Hematopoietic multipotent progenitor cell treated with erythropoietin and hydrocortisone succinate and interleukin-3 and kit ligand, for 4 days (in vitro differentiated cells): Measurements from ENCODE around the gene EFNB3.

Source experiments
- DNase-seq: peaks from one replicate; pipeline ENCODE4 v3.0.0-alpha.2; 2015

EFNB3 gene, protein sequence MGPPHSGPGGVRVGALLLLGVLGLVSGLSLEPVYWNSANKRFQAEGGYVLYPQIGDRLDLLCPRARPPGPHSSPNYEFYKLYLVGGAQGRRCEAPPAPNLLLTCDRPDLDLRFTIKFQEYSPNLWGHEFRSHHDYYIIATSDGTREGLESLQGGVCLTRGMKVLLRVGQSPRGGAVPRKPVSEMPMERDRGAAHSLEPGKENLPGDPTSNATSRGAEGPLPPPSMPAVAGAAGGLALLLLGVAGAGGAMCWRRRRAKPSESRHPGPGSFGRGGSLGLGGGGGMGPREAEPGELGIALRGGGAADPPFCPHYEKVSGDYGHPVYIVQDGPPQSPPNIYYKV

GRCh38 chr17:7704601-7705268 lies at the start of gene EFNB3:
EFNB3 (plus strand) TSS chr17:7705202; CDS start chr17:7705599, 397 bp downstream.
- DNase-seq = no peak

- no peak for DNase-seq
Observed at GRCh38 chr17:7655541-7655840, 49.5 kb upstream of the EFNB3 start.

- DNase-seq = no peak
Observed at GRCh38 chr17:7656958-7657609, 47.9 kb upstream of the EFNB3 start.

- DNase-seq = no peak
Observed at GRCh38 chr17:7667656-7668406, 37.2 kb upstream of the EFNB3 start.

- DNase-seq = no peak
Observed at GRCh38 chr17:7668482-7668881, 36.5 kb upstream of the EFNB3 start.

DNA sequence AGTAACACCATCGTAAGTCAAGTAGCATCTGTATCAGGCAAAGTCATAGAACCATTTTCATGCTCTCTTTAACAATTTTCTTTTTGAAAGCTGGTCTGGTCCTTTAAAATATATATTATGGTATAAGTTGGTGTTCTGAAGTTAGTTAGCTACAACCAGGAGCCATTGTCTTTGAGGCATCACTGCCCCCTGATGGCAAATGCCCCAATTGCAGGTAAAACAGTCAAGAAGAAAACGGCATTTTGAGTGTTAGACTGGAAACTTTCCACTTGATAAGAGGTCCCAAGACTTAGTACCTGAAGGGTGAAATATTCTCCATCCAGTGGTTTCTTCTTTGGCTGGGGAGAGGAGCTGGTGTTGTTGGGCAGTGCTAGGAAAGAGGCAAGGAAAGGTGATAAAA lies 31.8 kb upstream of the EFNB3 start:
- peak; percentile 64 for DNase-seq

- DNase-seq = no peak
Observed at GRCh38 chr17:7674934-7675333, 30.1 kb upstream of the EFNB3 start.

- DNase-seq = no peak
Observed at GRCh38 chr17:7676533-7676932, 28.5 kb upstream of the EFNB3 start.

- no peak for DNase-seq
Observed at GRCh38 chr17:7677388-7678067, 27.5 kb upstream of the EFNB3 start.

DNA sequence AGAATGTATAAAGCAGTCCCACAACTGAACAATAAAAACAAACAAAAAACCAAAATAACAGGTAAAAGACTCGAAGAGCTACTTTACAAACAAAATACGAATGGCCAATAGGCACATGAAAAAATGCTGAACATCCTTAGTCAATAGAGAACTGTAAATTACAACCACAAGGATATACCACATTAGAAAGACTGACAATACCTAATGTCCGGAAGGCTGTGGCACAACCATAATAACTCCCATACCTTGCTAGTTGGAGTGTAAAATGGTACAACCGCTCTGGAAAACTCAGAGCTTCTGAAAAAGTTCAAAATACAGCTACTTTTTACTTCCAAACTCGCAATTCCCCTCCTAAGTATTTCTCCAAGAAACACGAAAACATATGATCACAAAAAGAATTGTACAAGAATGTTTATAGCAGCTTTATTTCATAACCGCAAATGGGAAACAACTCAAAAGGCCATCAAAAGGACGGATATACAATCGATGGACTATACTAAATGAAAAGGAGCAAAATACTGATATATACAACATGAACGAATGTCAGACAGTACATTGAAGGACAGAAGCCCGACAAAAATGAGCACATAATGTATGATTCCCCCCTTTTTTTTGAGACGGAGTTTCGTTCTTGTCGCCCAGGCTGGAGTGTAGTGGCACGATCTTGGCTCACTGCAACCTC lies 20.0 kb upstream of the EFNB3 start:
- no peak for DNase-seq

DNA sequence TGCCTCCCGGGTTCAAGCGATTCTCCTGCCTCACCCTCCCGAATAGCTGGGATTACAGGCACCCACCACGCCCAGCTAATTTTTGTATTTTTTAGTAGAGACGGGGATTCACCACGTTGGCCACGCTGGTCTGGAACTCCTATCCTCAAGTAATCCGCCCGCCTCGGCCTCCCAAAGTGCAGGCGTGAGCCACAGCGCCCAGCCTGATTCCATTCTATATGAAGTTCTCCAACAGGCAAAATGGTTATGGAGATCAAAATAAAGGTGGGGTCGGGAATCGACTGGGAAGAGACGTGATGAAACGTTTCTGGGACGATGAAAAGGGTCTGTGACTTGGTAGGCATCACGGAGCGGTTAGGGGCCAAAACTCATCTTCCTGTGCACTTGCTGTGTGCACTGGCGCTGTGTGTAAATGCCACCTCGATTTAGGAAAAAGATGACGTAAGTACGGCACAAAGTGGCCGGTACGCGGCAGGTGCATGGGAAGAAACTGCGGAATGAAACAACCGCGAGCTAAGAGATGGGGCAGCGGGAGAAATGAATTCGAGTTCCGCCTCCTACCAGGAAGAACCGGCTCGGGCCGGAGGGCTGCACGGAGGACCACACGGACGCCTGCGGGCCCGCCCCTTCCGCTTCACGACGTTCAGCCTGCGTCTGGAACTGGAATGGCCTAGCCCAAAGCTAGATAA lies 19.3 kb upstream of the EFNB3 start:
- peak; percentile 97 for DNase-seq

DNA sequence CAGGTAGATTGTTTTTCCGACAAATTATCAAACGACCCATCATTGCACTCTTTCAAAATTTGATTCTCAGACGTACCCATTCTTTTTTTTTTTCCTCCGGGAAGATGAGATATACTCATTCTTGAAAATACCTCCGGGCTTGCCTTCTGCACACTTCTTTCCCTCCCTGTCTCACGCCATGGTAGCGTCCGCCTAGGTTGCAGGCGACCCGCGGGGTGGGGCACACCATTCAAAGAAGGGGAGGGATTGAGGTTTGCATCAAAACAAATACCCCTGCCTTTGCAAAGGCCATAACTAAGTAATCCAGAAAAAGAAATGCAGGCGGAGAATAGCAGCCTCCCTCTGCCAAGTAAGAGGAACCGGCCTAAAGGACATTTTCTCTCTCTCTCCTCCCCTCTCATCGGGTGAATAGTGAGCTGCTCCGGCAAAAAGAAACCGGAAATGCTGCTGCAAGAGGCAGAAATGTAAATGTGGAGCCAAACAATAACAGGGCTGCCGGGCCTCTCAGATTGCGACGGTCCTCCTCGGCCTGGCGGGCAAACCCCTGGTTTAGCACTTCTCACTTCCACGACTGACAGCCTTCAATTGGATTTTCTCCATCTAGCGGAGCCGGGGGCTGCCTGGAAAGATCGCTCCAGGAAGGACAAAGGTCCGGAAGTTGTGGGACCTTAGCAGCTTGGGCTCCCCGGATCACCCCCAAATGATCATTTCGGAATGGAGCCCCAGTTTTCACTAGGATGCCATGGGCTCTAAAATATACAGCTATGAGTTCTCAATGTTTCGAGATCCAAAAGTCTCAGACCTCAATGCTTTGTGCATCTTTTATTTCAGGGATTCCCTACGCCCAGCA lies 18.6 kb upstream of the EFNB3 start:
- DNase-seq = peak; percentile 94

DNA sequence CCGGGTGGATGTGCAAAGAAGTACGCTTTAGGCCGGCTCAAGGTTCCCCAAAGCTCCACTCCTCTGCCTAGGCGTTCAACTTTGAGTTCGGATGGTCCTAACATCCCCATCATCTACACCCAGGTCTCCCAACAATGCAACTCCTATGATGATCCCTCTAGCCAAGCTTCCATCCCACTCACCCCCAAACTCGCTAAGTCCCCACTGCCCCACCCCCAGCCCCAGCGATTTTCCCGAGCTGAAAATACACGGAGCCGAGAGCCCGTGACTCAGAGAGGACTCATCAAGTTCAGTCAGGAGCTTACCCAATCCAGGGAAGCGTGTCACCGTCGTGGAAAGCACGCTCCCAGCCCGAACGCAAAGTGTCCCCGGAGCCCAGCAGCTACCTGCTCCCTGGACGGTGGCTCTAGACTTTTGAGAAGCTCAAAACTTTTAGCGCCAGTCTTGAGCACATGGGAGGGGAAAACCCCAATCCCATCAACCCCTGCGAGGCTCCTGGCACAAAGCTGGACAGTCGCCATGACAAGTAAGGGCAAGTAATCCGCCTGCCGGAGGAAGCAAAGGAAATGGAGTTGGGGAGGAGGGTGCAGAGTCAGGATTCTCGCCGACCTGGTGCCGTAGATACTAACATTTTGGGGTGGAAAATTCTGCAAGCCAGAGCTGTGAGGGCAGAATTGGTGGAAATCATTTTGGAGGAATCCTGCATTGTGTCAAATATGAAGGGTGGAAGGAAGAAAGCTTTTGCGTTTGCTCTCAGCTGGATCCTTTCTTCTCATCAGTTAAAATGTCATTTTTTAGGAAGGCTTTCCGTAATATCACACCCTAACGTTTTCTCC lies 17.7 kb upstream of the EFNB3 start, which contains the start of gene TP53:
TP53 (minus strand) TSS at position 419 of the 836 bp plus-strand sequence. CDS start 10,896 bp downstream, outside the sequence.
- peak; percentile 98 for DNase-seq

DNA sequence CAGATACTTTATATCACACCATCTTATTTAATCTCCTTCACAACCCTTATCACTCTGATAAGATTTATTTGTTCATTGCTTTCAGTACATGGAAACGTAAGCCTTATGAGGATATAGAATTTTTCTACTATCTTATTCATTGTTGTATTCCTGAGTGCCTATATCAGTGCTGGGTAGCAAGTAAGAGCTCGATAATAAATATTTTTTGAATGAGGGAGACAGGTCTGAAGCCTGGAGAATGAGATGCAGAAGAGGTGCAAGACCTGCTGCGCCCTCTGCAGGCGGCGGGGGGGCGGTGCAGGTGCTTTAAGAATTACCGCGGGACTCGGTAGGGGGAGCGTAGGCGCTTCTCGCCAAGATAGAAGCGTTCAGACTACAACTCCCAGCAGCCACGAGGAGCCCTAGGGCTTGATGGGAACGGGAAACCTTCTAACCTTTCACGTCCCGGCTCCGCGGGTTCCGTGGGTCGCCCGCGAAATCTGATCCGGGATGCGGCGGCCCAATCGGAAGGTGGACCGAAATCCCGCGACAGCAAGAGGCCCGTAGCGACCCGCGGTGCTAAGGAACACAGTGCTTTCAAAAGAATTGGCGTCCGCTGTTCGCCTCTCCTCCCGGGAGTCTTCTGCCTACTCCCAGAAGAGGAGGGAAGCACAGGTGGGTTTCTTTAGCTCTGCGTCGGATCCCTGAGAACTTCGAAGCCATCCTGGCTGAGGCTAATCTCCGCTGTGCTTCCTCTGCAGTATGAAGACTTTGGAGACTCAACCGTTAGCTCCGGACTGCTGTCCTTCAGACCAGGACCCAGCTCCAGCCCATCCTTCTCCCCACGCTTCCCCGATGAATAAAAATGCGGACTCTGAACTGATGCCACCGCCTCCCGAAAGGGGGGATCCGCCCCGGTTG lies 16.8 kb upstream of the EFNB3 start, which contains the start of gene WRAP53:
WRAP53 (plus strand) TSS at position 570 of the 900 bp plus-strand sequence; CDS start at position 742, 172 bp downstream.
- peak; percentile 99 for DNase-seq

DNA sequence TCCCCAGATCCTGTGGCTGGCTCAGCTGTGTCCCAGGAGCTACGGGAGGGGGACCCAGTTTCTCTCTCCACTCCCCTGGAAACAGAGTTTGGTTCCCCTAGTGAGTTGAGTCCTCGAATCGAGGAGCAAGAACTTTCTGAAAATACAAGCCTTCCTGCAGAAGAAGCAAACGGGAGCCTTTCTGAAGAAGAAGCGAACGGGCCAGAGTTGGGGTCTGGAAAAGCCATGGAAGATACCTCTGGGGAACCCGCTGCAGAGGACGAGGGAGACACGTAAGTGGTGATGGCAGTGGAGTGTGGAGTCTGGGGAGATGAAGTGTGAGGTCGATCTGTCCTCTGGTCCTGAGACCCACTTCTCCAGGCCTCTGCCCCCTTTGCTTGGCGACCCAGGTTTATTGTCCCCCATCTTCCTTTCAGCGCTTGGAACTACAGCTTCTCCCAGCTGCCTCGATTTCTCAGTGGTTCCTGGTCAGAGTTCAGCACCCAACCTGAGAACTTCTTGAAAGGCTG lies 16.1 kb upstream of the EFNB3 start:
- no peak for DNase-seq

DNA sequence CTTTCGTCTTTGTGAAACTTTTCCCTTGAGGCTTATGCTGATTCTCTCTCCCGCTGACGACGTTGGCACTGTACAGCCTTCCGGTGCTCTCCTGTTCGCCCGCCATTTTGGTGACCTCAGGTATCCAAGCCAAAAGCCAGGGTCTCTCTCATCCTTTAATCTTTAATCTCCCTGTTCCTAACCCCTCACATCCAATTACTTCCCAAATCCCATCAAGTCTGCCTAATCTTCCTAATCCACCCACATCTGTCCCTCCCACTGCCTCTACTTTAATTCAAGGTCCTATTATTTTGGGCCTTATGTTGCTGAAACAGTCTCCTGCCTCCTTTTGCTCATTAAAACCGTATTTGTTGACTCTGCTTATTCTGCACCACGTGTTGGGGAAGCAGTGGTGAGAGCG lies 9.4 kb upstream of the EFNB3 start:
- no peak for DNase-seq

- DNase-seq = no peak
Observed at GRCh38 chr17:7697828-7698588, 7.0 kb upstream of the EFNB3 start.
